DND-41 (cell line): Measurements from ENCODE around the gene ZNF428.

Source experiments
- CTCF ChIP-seq: IDR thresholded peaks from 2 replicates; pipeline ENCODE4 v1.5.1; 2012; ENCODE audit warnings: borderline replicate concordance, low read length, moderate library complexity, mild to moderate bottlenecking; ENCODE audit not compliant: poor library complexity, severe bottlenecking; ENCODE audit errors: extremely low read depth
- EZH2 ChIP-seq: IDR thresholded peaks from 3 replicates; pipeline ENCODE4 v1.6.1; 2012; ENCODE audit warnings: borderline replicate concordance, low read depth, mild to moderate bottlenecking, moderate library complexity, low read length, inconsistent platforms; ENCODE audit not compliant: severe bottlenecking

- no peak for TF ChIP-seq CTCF
- no peak for TF ChIP-seq EZH2
Observed at GRCh38 chr19:43643326-43643725, 23.9 kb upstream of the ZNF428 start.
